ENCODE measurements around the gene EPB41.
"Not testable (repeated sequence)": the region's sequence is repeated elsewhere in the genome, so short reads cannot be mapped to it uniquely, and the experiment has no call there.

Gene EPB41

GRCh38 chr1:29055160-29055559, 140.8 kb downstream of the EPB41 start:
- DNase-seq, result no peak

GRCh38 chr1:29056256-29056655, 141.9 kb downstream of the EPB41 start:
- no peak for DNase-seq

DNA sequence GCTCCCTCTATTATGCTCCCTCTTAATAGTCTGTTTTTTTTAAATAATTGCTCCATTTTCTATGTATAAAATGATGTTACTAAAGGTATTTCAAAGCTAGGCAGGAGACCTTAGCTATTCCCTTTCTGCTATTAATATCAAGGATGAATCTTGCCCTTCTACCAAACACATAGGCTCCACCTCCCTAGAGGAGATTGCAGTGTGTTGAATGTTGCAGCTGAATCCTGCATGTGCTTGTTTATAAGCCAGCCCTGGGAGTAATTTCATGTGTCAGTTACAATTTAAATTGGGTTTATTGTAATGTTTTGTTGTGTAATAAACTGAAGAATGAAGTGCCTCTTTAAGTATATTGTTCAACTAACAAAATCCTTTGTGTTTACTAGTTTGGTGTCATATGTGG, 143.3 kb downstream of the EPB41 start:
- DNase-seq, result no peak

DNA sequence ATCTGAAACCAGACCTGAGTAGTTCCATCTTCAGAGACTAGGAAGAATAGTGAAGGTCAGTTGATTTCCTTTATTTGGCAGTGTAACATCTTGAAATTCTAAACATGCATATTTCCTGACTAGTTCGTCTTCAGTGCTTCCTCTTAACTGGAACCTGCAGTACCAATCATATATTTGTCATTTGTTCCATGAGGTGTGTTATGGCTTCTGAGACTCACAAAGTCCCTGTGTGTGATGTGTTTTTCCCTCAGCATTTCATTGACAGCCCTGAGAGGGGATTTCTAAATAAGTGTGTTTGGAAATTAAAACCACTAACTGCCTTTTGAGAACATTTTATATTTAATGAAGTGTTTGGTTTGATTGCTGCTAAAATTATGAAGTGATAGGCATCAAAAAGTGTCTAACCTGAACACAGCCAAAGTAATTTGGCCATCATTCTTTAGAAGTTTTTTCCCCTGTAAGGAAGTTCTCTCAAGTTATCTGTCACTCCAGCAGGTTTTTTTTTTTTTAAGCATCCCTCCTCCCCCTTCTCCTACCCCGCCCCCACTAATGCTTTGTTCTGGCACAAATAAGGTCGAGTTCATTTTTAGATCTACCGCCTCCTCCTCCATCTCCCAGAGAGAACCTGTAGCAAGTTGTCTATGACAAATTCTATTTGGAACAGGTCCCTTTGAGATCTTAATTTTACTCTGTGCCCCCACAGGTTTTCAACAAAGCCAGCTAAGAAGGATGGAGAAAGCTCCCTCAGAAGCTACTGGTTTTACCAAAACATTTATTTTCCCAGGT, 148.0 kb downstream of the EPB41 start:
- DNase-seq, result no peak

GRCh38 chr1:29064064-29064463, 149.7 kb downstream of the EPB41 start:
- DNase-seq, result no peak

DNA sequence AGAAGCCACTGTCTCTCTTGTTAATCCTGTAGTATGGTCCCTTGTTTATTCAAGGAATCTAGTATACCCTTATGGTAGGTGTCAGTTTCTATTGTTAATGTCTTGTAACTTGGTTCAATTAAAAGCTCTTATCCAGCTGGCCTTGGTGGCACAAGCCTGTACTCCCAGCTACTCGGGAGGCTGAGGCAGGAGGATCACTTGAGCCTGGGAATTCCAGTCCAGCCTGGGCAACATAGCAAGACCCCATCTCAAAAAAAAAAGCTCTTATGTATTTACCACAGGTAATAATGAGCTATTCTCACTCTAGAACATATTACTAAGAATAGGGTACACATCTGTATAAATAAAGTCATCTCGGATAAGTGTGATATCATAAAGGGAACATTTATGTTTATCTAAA, 162.8 kb downstream of the EPB41 start:
- no peak for DNase-seq

DNA sequence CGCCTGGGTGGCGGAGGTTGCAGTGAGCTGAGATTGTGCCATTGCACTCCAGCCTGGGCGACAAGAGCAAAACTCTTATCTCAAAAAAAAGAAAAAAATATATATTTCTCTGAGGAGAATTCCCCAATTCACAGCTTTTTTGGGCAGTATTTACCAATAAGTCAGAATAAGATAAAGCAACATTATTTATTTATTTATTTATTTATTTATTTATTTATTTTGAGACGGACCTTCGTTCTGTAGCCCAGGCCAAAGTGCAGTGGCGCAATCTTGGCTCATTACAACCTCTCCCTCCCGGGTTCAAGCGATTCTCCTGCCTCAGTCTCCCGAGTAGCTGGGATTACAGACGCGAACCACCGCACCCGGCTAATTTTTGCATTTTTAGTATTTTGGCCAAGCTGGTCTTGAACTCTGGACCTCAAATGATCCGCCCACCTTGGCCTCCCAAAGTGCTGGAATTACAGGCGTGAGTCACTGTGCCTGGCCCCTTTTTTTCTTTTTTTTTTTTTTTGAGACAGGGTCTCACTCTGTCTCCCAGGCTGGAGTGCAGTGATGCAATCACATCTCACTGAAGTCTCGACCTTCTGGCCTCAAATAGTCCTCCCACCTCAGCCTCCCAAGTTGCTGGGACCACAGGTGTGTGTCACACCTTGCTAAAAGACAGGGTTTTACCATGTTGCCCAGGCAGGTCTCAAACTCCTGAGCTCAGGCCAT, 165.7 kb downstream of the EPB41 start:
- DNase-seq, result not testable (repeated sequence)

DNA sequence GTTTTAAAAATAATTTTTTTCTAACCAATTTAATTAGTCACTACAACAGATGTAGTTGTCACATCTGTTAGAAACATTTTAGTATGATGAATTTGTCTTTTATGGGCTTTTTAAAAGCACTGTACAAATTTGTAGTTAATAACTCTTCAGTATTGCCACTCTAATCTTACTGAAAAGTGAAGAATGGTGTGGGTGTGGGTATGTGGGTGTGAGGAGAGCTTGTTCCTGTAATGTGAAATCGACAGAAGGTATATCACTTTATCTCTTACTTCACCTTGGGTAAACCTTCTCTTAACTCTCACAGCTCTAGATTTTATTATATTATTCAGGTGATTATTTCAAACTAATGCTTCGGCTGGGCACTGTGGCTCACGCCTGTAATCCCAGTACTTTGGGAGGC, 166.8 kb downstream of the EPB41 start:
- no peak for DNase-seq

- no peak for DNase-seq
These were observed 168.2 kb downstream of the EPB41 start for GRCh38 chr1:29082519-29082918.

DNA sequence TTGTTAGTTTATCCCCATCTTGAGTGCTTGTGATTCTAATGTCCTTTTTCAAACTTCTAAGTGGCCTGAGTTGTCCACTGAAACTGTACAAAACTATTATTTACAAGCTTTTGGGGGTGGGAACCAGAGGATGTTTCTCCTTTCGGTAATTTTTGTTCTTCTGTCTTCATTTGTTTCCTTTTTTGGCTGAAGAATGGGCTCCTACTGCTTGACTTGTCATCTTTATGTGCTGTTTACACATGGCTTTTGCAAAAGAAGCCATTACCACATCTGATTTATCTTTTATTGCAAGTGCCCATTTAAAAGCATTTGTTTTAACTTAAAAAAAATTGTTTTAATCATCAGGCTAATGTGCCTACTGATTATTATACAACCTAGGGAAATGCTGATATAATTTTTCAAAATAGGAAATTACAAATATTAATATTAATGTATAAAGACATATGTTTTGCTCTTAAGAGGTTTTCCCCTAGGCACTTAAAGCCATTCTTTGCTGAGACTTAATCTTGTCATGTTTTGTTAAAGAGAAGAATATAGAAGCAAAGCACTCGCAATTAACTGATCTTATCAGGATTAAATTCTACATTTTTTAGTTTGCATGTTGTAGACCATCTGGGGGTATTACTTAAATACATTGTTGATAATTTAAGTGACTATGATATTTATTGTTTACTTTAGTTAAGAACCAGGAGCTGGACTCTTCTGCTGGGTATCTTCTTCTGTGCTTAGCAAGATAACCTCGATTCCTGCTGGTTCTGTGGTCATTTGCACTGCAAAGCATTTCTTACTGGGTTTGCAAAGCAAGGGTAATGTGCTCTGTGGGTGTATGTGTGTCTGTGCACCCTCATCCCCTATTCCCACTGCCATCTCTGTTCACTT, 169.2 kb downstream of the EPB41 start:
- DNase-seq, result no peak

GRCh38 chr1:29084196-29084521, 169.8 kb downstream of the EPB41 start:
- no peak for DNase-seq

DNA sequence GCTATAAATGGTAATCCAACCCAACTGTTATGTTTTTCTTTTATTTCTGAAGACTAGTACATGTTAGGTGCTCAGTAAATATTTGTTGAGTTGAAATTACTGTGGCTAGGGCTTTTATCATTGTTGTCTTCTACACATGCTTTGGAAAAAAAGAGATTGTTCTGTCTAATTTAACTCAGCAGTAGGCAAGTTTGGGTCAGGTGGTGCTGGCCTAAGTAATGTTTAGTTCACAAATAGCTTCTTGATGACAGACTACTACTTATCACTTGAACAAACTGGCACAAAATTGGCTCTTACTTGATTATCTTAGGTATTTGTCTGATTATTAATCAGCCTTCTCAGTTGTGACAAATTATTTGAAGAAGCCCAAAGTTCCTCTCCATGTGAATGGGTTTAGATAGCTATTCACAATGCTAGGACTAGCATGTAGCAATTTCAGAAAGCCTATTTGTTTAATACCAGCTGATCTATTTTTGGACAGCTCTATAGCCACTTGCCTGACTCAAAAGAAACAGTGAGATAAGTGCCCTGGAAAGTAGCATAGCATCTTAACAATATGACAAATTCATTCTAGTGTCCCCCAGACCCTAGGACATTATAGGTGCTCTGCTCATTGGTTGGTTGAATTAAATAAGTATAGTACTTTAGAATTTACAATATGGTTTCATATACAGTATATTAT, 176.7 kb downstream of the EPB41 start:
- DNase-seq, result no peak

- not testable (repeated sequence) for DNase-seq
These were observed 178.3 kb downstream of the EPB41 start for GRCh38 chr1:29092704-29093103.

GRCh38 chr1:29094433-29094832, 180.1 kb downstream of the EPB41 start:
- no peak for DNase-seq

DNA sequence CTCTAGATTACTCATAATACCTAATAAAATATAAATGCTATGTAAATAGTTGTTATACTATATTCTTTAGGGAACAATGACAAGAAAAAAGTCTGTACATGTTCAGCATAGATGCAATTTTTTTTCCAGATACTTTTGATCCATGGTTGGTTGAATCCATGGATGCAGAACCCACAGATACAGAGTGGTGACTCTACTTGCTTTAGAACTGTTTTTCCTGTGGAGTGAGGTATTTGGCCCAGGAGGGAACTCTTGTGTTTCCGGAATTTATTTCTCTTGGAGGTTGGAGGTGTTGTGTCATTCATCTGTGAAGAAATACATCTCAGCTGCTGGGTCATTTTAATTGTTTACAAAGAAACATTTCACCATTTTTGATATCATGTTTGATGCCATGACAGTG, 180.6 kb downstream of the EPB41 start:
- no peak for DNase-seq

- no peak for DNase-seq
These were observed 182.0 kb downstream of the EPB41 start for GRCh38 chr1:29096231-29096886.

DNA sequence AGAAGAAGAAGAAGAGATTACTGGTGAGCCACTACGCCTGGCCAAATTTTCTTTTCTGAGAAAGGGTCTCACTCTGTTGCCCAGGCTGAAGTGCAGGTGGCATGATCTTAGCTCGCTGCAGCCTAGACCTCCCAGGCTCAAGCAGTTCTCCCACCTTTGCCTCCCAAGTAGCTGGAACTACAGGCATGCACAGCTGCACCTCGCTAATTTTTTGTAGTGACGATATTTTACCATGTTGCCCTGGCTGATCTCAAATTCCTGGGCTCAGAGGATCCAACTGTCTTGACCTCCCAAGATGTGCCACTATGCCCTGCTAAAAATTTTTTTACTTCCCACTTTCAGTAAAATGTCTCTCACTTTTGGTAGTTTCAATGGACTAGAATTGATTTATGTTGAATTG, 184.9 kb downstream of the EPB41 start:
- no peak for DNase-seq

DNA sequence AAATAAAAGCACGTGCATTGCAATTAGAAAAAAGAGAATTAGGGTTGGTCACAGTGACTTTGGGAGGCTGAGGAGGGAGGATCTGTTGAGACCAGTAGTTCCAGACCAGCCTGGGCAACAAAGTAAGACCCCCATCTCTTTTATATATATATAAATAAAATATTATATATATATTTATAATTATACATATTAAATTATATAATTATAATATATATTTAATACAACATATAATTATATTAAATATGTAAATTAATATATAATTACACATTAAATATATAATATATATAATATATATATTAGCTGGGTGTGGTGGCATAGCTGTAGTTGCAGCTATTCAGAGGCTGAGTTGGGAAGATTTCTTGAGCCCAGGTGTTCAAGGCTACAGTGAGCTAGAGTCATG, 186.1 kb downstream of the EPB41 start:
- DNase-seq, result no peak

GRCh38 chr1:29105822-29106221, 191.5 kb downstream of the EPB41 start:
- no peak for DNase-seq

GRCh38 chr1:29108041-29108440, 193.7 kb downstream of the EPB41 start:
- DNase-seq, result not testable (repeated sequence)

DNA sequence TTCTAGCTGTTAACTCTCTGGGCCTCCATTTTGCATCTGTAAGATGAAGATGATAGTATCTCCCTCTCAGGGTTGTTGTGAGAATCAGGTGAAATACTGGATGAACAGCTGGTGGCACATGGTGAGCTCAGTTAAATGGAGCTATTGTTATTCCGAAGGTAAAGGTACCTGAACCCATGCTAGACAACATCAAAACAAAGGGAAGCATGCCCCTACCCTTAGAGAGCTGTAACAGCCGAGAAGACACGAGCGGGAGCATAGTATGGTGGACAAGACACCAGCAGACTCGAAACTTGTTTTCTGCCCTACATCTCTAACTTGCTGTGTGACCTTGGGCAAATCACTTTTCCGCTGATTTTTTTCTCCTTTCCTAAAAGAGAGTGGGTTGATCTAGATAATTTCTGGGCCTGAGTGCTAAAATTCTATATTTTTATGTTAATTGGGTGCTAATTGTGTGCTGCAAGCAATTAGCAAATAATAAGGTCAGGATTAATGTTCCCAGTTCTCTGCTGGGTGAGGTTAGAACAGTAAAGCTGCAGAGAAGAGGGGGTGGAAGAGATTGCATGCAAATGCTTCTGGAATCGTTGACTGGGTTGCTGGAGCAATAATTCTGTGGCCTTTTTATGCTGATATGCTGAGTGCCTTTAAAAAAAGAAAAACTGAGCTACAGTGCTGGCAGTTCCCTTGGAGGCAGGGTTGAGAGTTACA, 198.5 kb downstream of the EPB41 start:
- no peak for DNase-seq

All from activated CD4-positive, alpha-beta T cell treated with anti-CD3 and anti-CD28 coated beads, Interleukin-2, amount 50 U/mL, for 1 hour (primary cell).